Smooth muscle cell (in vitro differentiated cells): ENCODE measurements around the gene PRKAG2. TPM values are rescaled to one million over a fixed set of nuclear protein-coding genes. Genes with fewer than 3 reads are reported as not detected.
"Not testable (repeated sequence)": the region's sequence is repeated elsewhere in the genome, so short reads cannot be mapped to it uniquely, and the experiment has no call there.

ENCODE experiments used
- DNase-seq: peaks from one replicate; lab custom pipeline; 2025; ENCODE audit not compliant: unreplicated experiment; lab: John Stamatoyannopoulos, UW
- H2AFZ ChIP-seq: fragments of 200-600 bp; sonication (generic); 2 replicates; pipeline ENCODE4 v1.6.0; 2016; ENCODE audit warnings: antibody characterized with exemption, low read depth, mild to moderate bottlenecking
- H3F3A ChIP-seq: fragments of 200-600 bp; sonication (generic); 2 replicates; pipeline ENCODE4 v1.6.0; 2017; ENCODE audit warnings: antibody characterized with exemption, low read depth
- H3K27ac ChIP-seq: fragments of 200-600 bp; sonication (generic); 2 replicates; pipeline ENCODE4 v1.5.1; 2016; ENCODE audit warnings: low read depth, mild to moderate bottlenecking
- H3K27me3 ChIP-seq: fragments of 200-600 bp; sonication (generic); 2 replicates; pipeline ENCODE4 v1.6.1; 2016; ENCODE audit warnings: low read depth, mild to moderate bottlenecking
- H3K36me3 ChIP-seq: fragments of 200-600 bp; sonication (generic); 2 replicates; pipeline ENCODE4 v1.5.1; 2016; ENCODE audit warnings: low read depth
- H3K4me1 ChIP-seq: fragments of 200-600 bp; sonication (generic); 2 replicates; pipeline ENCODE4 v1.5.1; 2016; ENCODE audit warnings: low read depth
- H3K4me2 ChIP-seq: fragments of 200-600 bp; sonication (generic); 2 replicates; pipeline ENCODE4 v1.6.0; 2016; ENCODE audit warnings: mild to moderate bottlenecking
- H3K4me3 ChIP-seq: fragments of 200-600 bp; sonication (generic); 2 replicates; pipeline ENCODE4 v1.5.1; 2016; ENCODE audit warnings: mild to moderate bottlenecking
- H3K79me2 ChIP-seq: fragments of 200-600 bp; sonication (generic); 2 replicates; pipeline ENCODE4 v1.6.0; 2016; ENCODE audit warnings: low read depth, mild to moderate bottlenecking
- H3K9ac ChIP-seq: fragments of 200-600 bp; sonication (generic); 2 replicates; pipeline ENCODE4 v1.6.0; 2016; ENCODE audit warnings: low read depth
- H3K9me3 ChIP-seq: fragments of 200-600 bp; sonication (generic); replicated peaks from 2 replicates; pipeline ENCODE4 v1.5.1; 2016; ENCODE audit warnings: low read depth
- H4K20me1 ChIP-seq: fragments of 200-600 bp; sonication (generic); 2 replicates; pipeline ENCODE4 v1.6.0; 2016; ENCODE audit warnings: low read depth
- WGBS: methylation state at CpG from one replicate; pipeline ENCODE4 v1.1.7; 2016; ENCODE audit warnings: low lambda C conversion rate; 5-methylcytosine and 5-hydroxymethylcytosine counted together
- polyA plus RNA-seq: library from polyadenylated mRNA; unstranded; fragments of >200 nt; fragmentation: Nextera tagmentation; extraction: Ambion mirVana; gene quantifications from 2 replicates; pipeline ENCODE4 v1.2.1, GENCODE V29; 2016
- total RNA-seq: library from RNA; depleted of rRNA; stranded (reverse); fragments of >200 nt; gene quantifications from 2 replicates; pipeline ENCODE4 v1.2.3, GENCODE V29; 2014
- TF ChIP-seq, protein P1 (sequence below): fragments of 200-600 bp; sonication (generic); IDR thresholded peaks from 2 replicates; pipeline ENCODE4 v1.5.1; 2017; ENCODE audit warnings: borderline replicate concordance, mild to moderate bottlenecking, antibody characterized with exemption; ENCODE audit not compliant: insufficient read depth, poor library complexity, severe bottlenecking

PRKAG2 gene
- total and polyA plus RNA-seq, 2 experiments from 2014 or later = 3.5 to 3.9 TPM

DNA sequence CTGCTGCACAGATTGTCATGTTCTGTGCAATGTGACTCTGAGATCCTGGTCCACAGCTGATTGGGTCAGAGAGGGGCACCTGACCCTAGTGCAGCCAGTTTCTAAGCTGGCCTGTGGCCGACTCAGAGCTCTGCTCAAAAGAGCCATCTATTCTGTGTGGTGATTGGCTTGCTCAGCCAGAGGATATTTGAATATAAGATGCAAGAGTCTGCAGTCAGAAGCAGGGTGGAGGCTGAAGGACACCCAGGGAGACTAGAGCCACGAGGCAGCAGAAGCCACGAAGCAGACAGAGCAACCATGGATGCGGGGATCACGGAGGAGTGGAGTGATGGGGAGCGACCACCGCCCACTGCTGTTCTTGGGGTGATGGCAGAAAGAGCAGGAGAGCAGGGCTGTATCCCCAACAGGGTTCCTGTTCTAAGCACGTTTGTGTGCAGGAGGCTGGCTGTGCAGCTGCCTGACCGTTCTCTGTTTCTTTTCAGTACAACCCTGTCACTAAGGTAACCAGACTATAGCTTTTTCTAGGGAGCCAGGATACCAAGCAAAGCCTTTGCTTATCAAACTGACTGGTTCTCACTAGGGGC, 337.7 kb downstream of the PRKAG2 start:
- Histone ChIP-seq H4K20me1 (no peaks in the 10 kb centered on the region), H3K9ac (no peak overlapping the region), H3K4me1 (peaks cover 15% of the 10 kb centered on the region), H3K27me3 (no peaks in the 10 kb centered on the region), H3K4me2 (peak overlapping the region; percentile 30), H3K4me3 (no peak overlapping the region), H3K9me3 (no peaks in the 10 kb centered on the region), H3F3A (no peaks in the 10 kb centered on the region), H3K36me3 (no peaks in the 10 kb centered on the region), H3K79me2 (no peaks in the 10 kb centered on the region), H3K27ac (no peak overlapping the region), H2AFZ (peak overlapping the region; percentile 20)
- 73% methylated on average over 9 of the region's 9 CpGs for WGBS
- TF ChIP-seq, protein P1, sequence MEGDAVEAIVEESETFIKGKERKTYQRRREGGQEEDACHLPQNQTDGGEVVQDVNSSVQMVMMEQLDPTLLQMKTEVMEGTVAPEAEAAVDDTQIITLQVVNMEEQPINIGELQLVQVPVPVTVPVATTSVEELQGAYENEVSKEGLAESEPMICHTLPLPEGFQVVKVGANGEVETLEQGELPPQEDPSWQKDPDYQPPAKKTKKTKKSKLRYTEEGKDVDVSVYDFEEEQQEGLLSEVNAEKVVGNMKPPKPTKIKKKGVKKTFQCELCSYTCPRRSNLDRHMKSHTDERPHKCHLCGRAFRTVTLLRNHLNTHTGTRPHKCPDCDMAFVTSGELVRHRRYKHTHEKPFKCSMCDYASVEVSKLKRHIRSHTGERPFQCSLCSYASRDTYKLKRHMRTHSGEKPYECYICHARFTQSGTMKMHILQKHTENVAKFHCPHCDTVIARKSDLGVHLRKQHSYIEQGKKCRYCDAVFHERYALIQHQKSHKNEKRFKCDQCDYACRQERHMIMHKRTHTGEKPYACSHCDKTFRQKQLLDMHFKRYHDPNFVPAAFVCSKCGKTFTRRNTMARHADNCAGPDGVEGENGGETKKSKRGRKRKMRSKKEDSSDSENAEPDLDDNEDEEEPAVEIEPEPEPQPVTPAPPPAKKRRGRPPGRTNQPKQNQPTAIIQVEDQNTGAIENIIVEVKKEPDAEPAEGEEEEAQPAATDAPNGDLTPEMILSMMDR = no peak
- no peak for DNase-seq

DNA sequence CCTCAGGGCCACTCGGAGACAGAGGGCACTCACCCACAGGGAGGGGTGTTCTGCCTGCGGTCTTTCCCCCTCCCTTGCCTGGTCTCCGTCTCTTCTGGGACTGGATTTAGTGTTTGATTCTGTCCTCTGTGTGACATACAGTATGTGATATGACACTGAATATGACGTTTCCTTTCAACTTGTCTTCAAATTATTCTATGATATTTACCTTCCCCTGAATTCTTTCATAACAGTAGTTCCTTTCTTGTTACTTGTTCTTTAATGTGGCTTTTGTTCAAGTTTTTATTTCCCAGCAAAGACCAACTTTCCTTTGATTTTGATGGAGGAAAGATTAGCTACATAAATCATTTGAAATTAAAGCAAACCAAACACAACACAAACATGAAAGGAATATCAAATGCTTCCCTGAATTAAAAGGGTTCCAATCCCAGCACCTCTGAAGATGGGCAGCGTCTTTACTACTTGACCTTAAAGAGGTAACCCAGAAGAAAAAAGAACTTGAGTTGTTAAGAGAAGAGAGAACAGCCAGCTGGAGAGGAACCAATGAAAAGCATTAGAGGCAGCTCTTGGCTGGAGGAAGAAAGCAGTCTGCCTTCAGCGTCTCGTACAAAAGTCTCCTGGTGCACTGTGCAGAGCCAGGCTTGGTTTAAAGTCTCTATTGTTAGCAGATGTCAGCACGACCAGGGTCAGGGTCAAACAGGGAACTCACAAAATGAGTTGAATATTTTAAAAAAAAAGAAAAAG, 338.9 kb downstream of the PRKAG2 start:
- Histone ChIP-seq H3K4me3 (no peak overlapping the region), H3K79me2 (no peaks in the 10 kb centered on the region), H3K9ac (no peak overlapping the region), H3K27me3 (no peaks in the 10 kb centered on the region), H3K27ac (no peak overlapping the region), H3K36me3 (no peaks in the 10 kb centered on the region), H2AFZ (no peak overlapping the region), H3K4me1 (peaks cover 15% of the 10 kb centered on the region), H3F3A (no peaks in the 10 kb centered on the region), H3K9me3 (no peaks in the 10 kb centered on the region), H3K4me2 (peak overlapping the region; percentile 30), H4K20me1 (no peaks in the 10 kb centered on the region)
- TF ChIP-seq, protein P1 = no peak
- no peak for DNase-seq
- WGBS = 73% methylated on average over 8 of the region's 8 CpGs

DNA sequence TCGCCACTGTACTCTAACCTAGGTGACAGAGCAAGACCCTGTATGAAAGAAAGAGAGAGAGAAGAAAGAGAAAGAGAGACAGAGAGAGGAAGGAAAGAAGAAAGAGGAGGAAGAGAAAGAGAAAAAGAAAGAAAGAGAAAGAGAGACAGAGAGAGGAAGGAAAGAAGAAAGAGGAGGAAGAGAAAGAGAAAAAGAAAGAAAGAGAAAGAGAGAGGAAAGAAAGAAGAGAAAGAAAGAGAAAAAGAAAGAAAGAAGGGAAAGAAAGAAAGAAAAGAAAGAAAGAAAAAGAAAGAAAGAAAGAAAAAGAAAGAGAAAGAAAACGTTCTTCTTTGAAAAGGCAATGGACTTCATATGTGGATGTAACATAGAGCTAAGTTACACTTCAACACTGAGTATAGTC, 340.7 kb downstream of the PRKAG2 start:
- 97% methylated on average over 2 of the region's 2 CpGs for WGBS
- peaks cover 15% of the 10 kb centered on the region for H3K4me1 ChIP-seq
- not testable (repeated sequence) for DNase-seq, H3F3A ChIP-seq, H4K20me1 ChIP-seq, H3K79me2 ChIP-seq, H3K27ac ChIP-seq, H3K27me3 ChIP-seq, H3K36me3 ChIP-seq, H2AFZ ChIP-seq, H3K9me3 ChIP-seq, H3K4me2 ChIP-seq, H3K4me3 ChIP-seq, H3K9ac ChIP-seq

DNA sequence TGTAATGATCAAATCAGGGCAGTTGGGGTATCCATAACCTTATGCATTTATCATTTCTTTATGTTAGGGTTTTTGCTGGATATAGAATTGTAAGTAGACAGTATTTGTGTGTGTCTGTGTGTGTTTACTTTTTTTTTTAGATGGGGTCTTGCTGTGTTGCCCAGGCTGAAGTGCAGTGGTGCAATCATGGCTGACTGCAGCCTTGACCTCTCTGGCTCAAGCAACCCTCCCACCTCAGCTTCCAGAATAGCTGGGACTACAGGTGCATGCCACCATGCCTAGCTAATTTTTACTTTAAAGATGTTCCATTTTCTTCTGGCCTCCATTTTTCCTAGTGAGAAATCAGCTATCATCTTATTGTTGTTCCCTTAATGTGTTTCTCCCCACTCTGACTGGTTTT, 347.1 kb downstream of the PRKAG2 start:
- Histone ChIP-seq H3K27me3 (no peaks in the 10 kb centered on the region), H3K79me2 (no peaks in the 10 kb centered on the region), H4K20me1 (no peaks in the 10 kb centered on the region), H3K36me3 (no peaks in the 10 kb centered on the region), H3F3A (no peaks in the 10 kb centered on the region), H3K9ac (no peak overlapping the region), H3K4me1 (no peaks in the 10 kb centered on the region), H3K4me2 (no peak overlapping the region), H3K27ac (no peak overlapping the region), H2AFZ (no peak overlapping the region), H3K9me3 (peaks cover 7% of the 10 kb centered on the region), H3K4me3 (no peak overlapping the region)
- TF ChIP-seq, protein P1 = no peak
- no peak for DNase-seq
